Esophagus squamous epithelium (tissue), 4 donors: ENCODE results near the gene SCNN1G.

ENCODE experiments used
- POLR2A ChIP-seq, 4 donors: fragments of 450-650 bp; IDR thresholded peaks; one replicate each; pipeline ENCODE4 v1.6.1; 2017; ENCODE audit warnings: antibody characterized with exemption in 4 of 4, mild to moderate bottlenecking in 4 of 4, moderate library complexity in 3 of 4
- TF ChIP-seq, protein P1 (sequence below), 6 experiments: fragments of 450-650 bp in 4 of 6; fragments of 200-600 bp in 2 of 6; sonication (generic) in 2 of 6; IDR thresholded peaks; one replicate each; pipeline ENCODE4 v1.5.1; 2016 to 2019; ENCODE audit warnings: antibody characterized with exemption in 6 of 6, mild to moderate bottlenecking in 4 of 6, moderate library complexity in 4 of 6

DNA sequence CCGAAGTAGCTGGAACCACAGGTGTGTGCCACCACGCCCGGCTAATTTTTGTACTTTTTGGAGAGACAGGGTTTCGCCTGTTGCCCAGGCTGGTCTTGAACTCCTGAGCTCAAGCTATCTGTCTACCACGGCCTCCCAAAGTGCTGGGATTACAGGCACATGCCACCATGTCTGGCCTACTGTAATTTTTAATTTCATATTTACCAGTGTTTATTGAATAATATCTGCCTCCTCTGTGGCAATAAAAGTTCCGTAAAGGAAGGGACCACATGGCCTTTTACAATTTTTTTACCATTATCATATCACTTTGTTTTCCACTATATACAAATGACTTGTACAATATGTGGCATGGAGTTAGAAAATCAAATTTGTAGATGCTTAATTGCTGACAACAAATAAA, 41.0 kb upstream of the SCNN1G start:
- TF ChIP-seq, protein P1, sequence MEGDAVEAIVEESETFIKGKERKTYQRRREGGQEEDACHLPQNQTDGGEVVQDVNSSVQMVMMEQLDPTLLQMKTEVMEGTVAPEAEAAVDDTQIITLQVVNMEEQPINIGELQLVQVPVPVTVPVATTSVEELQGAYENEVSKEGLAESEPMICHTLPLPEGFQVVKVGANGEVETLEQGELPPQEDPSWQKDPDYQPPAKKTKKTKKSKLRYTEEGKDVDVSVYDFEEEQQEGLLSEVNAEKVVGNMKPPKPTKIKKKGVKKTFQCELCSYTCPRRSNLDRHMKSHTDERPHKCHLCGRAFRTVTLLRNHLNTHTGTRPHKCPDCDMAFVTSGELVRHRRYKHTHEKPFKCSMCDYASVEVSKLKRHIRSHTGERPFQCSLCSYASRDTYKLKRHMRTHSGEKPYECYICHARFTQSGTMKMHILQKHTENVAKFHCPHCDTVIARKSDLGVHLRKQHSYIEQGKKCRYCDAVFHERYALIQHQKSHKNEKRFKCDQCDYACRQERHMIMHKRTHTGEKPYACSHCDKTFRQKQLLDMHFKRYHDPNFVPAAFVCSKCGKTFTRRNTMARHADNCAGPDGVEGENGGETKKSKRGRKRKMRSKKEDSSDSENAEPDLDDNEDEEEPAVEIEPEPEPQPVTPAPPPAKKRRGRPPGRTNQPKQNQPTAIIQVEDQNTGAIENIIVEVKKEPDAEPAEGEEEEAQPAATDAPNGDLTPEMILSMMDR (IDR thresholded peaks at IDR 0.05) = no peak
- TF ChIP-seq POLR2A (IDR thresholded peaks at IDR 0.05) = no peak
